DMS114 treated with DMSO at 0.1 percent for 48 hours (cell line): ENCODE data around the gene RANBP17.
"Not testable (repeated sequence)": the region's sequence is repeated elsewhere in the genome, so short reads cannot be mapped to it uniquely, and the experiment has no call there.

Experiments
- DNase-seq: peaks from one replicate; lab custom pipeline; 2025; ENCODE audit not compliant: unreplicated experiment; lab: John Stamatoyannopoulos, UW

RANBP17 gene

DNA sequence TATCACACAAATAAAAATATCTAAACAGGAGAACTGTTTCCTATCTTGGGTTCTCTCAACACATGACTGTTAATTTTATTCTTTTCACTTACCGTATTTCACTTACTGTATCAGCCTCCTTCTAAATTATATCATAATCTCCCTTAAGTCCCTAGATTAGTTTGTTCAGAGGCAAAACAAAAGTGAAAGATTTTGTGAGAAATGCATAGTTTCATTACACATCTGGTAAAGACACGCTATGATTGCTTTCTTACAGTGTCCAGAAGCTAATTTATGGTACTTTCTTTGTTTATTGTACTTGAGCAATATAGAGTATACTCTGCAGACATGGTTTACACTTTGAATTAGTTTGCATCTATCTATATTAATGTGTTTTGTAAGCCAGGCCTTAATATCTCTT, 287.5 kb downstream of the RANBP17 start:
- DNase-seq = no peak

DNA sequence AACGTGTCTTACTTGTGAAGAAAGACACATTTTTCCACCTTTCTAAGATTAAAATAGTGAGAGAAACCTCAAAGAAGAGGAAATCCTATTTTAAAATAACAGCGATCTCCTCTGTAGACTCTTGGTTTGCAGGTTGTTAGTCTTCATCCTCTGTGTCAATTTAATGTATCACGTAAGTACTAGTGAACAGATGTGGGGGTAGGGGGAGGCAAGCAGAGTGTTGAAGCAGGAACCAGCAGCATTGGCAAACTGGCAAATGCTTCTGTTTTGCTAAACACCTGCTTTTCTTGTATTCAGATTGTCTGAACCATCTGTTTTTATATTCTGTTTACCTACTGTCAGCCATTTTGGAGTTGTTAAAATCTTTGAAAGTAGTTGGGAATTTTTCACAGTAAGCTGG, 288.0 kb downstream of the RANBP17 start:
- DNase-seq = no peak

DNA sequence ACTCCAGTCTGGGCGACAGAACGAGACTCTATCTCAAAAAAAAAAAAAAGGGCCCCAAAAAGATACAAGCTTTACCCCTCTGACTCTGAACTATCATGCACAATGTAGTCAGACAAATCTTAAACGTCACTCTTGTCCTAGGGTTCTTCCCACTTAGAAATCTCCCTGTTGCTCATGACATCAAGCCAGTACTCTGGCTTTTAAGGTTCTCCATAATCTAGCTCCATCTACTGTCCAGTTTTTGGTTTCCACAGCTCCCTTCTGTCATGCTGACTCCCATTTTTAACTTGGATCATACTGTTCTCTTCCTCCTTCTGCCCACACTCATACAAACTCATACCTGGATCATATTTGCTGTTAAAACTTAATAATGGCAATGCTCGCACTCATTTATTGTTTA, 290.6 kb downstream of the RANBP17 start:
- peak; percentile 45 for DNase-seq

DNA sequence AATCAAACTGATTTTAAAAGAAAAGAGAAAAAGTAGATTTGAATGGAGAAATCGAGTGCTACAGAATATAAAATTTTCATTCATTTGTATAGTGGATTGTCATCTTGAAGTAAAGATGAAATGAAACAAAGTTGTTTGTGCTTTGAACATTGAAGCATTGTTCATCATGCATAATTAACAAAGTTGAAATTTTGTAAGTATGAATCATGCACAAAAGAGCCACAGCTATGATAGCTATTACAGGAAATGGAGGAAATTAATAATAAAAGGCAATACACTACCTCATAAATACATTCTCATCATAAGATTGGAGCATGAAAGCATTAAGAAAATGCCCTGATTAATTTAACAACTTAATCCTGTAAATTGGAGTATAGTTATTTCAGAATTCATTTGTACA, 293.8 kb downstream of the RANBP17 start:
- no peak for DNase-seq

DNA sequence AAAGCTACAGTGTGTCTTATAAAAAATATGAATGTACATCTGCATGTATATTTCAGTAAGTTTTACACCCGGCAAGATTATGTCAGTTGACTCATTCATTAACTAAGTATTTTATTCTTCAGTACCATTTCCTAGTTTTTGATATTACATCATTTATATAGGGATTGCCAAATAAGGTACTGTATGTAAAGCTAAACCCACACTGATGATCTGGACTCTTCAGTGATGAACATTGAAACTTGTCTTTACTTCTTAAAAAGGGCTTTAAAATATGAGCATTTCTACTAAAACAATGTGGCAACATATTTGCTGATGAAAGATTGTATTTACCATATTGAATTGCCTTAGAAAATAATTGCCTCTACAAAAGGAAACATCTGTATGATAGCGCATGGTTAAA, 295.5 kb downstream of the RANBP17 start:
- DNase-seq = no peak

DNA sequence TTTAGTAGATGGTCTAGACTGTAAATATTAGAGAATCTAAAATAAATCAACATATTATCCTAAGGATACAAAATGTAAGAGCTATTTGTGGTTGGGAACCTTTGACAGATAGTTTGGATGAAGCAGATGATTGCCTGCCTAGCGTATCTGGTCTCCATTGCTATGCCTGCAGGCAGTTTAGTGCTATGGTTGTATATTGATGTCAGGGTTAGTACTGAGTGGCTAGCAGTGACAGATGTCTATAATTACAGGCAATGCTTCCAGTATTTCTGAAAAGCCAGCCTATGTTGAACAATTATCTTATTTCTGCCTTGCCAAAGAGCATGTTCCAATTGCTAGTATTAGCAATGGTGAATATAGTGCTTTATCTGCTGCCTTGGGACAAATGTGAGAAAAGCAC, 296.0 kb downstream of the RANBP17 start:
- no peak for DNase-seq

DNA sequence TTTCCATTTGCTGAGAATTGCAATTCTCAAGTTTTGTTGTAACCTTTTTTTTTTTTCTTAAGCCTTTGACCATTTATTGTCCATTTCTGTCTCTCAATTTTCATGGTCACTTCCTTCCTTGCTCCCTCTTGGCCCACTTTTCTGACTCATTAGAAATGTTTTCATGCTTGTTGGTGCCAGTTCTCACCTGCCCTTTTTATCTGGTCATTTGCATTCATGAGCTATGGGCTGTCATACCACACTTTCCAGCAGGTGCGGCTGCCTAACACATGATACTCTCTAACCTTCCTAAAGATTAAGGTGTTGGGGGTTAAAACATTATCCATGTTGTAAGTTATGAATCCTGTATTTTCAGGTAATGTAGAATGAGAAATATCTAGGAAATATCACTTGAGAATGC, 296.8 kb downstream of the RANBP17 start:
- no peak for DNase-seq

DNA sequence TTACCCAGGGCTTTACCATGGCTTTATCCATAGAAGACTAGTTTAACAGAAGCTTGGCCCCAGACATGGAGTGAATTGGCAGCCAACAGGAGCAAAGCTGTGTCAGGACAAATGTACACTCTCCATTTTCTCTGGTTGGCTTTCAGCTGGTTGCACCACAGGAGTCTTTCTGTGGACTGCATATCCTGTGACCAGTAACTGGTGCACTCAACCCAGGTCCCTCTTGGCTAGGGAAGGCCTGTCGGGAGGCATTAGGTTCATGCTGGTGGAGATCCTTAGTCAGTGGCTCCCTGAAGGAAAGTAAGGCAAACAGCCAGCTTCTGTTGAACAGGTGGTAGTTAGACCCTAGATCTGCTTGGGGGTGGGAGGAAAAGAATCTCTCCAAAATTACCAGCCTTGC, 300.3 kb downstream of the RANBP17 start:
- DNase-seq = no peak

DNA sequence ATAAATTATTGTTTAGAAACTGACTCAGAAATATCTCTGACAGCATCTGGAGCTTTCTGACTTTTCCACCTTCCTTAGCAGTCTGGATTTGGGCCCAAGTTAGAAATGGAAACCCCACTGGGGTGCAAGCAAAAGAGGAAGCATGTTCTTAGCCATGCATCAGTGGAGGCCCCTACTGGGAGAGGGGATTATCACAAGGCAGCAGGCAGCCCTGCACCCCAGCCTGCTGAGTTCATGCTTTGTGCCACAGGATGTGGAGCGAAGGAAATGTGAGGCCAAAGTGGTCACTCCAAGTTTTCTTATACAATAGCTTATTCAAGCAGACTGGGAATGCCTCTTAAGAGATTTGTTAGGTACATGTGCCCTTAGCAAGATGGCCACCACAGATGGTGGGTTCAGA, 300.8 kb downstream of the RANBP17 start:
- DNase-seq = no peak

DNA sequence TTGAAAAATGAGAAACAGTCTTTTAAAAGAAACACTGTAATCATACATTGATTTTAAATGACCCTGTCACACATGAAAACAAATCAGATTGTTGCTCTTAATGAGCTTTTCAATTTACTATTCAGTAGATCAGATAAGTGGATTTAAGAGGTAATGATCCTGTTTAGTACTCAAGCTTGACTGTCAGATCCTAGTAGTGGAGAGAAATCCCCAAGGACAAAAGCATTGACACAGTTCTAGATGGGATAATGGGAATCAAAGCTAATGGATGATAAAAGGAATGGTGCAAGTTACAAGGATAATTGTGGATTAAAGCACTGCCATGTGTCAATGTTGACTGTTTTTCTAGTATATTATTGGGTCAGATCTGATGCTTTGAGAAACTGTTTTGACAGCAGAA, 304.9 kb downstream of the RANBP17 start:
- DNase-seq = no peak

DNA sequence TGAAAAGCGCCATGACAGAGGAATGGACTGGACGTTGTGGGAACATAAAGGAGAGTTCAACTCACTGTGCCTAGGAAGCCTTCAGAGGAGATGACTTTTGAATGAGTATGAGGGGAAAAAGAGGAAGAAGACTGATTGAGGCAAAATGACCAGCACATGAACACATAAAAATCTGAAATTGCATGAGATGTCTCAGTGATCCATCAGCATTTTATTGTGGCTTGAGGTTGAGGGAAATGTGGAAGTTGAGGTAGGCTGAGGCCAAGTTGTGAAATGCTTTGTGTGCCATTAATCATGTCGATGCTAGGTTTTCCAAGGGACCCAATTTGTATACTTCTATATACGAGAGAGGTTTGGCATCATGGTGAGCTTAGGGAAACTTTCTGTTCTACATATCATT, 306.4 kb downstream of the RANBP17 start:
- DNase-seq = no peak

DNA sequence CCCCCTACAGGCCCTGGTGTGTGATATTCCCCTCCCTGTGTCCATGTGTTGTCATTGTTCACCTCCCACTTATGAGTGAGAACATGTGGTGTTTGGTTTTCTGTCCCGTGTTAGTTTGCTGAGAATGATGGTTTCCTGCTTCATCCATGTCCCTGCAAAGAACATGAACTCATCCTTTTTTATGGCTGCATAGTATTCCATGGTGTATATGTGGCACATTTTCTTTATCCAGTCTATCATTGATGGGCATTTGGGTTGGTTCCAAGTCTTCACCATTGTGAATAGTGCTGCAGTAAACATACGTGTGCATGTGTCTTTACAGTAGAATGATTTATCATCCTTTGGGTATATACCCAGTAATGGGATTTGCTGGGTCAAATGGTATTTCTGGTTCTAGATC, 313.1 kb downstream of the RANBP17 start:
- not testable (repeated sequence) for DNase-seq

DNA sequence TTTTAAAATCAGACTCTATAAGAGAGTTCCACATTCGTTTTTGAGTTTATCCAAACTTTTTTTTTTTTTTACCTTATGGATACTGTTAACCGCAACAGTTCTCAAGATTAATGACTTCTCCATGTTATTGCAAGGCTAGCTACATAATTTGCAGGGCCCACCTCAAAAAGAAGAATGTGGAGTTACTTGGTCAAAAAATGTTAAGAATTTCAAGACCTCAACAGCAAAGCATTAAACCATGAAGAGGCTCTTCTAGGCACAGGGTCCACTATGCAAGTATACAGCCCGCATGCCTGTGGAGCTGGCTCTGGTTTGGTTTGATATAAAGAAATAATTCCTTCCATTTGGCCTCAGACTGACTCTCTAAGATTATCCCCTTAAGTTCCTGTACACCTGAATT, 313.9 kb downstream of the RANBP17 start:
- no peak for DNase-seq

DNA sequence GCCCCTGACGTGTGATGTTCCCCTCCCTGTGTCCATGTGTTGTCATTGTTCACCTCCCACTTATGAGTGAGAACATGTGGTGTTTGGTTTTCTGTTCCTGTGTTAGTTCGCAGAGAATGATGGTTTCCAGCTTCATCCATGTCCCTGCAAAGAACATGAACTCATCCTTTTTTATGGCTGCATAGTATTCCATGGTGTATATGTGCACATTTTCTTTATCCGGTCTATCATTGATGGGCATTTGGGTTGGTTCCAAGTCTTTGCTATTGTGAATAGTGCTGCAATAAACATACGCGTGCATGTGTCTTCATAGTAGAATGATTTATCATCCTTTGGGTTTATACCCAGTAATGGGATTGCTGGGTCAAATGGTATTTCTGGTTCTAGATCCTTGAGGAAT, 316.4 kb downstream of the RANBP17 start:
- not testable (repeated sequence) for DNase-seq

DNA sequence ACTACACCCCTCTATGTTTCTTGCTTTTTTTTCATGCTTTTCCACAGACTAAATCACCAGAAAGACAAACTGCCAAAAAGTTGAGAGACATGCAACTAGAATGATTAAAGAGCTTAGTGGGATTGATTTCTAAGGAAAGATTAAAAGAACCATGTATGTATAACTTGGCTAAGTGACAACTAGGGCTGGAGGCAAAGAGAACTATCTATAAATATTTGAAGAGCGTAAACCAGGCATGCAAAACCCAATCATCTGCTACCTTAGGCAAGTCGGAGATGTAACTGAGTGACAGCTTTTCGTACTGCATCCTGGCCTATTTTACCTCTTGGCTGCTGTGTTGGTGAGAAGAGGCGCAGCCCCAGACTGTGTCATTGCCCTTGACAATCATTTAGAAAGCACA, 326.2 kb downstream of the RANBP17 start:
- no peak for DNase-seq

DNA sequence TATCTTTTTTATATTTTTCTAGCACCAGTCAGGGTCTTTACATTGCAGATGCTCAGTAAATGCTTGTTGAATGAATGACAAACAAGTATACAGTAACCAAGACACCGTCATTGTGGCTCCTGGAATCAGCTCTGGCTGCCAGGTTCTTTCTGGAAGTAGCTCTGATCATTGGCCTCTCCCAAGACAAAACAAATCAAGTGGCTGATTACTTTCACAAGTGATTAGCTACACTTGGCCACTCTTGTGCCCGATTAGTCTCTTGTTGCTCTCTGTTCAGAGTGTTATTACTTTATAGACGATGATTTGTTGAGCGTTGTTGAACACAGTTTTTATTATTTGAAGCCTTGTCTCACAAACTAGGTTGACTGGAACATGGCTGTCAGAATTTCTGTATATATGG, 327.6 kb downstream of the RANBP17 start:
- DNase-seq = no peak

DNA sequence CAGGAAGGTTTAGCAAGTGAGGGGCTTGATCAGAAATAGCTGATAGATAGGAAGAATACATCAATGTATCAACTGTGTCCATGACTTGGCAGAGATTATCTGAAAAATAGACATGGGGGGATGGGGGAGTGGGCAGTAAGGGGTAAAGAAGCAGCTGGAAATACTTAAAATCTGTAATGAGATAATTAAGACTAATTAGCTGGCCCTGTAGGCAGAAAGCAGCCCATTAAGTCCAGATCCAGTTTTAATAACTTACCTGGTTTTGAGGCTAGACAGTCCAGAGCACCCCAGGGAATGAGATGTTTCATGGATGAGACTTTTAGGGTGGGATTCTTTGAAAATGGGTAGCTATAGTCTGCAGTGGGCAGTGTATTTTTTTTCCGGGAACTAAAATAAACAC, 330.3 kb downstream of the RANBP17 start:
- DNase-seq = no peak

DNA sequence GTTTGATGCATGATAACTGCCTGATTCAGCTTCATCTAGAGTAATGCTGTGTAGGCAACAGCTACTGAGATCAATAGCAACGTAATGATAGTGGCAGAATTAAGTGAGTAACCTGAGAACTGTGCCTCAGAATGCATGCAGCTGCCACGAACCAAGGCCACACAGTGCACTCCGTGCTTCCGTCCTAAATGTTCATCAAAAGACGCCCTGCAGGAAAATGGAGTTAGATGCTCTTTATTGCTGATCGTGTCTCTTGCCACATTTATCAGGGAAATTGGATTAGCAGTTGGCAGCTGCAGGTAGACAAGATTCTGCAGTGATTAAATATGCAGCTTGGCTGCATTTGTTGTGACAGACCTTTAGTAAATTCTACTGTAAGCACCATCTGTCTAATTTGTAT, 339.5 kb downstream of the RANBP17 start:
- DNase-seq = no peak

DNA sequence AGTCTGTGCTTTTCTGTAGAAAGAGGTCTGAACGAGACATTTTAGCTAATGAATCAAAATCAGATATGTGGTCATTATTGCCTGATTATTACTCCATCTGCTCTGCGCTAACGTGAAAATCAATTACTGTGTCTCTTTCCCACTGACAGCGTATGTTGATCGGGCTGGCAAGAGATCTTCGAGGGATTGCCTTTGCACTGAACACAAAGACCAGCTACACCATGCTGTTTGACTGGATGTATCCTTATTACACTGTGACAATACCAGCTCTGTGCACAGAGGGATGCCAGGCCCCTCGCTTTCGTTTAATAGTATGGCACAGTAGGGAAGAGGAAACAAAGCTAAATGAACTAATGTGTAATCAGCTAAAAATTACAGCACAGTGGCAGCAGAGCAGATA, 343.6 kb downstream of the RANBP17 start:
- no peak for DNase-seq

DNA sequence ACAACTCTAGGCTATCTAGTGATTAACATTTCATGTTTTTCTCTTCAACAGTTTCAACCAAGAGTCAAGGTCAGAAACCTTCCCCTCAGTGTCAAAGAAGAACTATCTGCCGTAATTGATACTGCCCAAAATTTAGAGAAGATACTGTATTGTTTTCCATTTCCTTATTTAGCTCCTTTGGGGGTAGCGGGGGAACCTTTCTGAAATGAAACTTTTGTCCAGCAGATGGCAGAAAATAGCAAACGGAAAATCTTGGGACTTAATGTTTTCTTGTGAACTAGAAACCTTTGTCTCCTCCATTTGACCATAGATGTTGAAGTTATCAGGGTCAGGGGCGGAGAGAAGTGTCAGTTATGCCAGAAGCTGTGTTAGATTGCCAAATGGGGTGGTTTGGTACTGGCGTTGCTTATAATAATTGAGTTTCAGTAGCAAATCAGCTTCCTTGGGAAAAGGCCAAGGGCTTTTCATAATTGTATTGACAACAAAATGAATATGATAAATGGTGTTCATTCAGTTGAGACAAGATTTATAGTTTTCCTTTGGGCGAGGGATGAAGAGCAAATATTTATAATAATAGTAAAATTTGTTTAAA, 345.5 kb downstream of the RANBP17 start:
- DNase-seq = peak; percentile 40

DNA sequence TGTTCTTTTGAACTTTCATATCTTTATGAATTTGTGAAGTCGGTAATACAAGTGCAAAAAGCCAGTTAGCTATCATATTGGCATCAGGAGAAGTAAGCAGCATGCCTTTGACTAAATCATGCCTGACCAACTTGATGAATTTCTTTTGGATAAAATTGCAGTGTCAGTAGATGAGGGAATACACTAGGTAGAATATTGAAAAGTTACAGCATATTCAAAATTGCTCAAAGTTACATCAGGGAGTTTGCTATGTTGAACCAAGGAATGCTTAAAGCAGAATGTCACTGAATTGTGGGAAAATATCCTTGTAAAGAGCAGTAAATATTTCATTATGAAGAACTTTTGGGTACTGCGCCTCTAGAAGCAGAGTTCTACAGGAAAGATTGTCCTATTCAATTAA, 360.1 kb downstream of the RANBP17 start:
- DNase-seq = no peak

DNA sequence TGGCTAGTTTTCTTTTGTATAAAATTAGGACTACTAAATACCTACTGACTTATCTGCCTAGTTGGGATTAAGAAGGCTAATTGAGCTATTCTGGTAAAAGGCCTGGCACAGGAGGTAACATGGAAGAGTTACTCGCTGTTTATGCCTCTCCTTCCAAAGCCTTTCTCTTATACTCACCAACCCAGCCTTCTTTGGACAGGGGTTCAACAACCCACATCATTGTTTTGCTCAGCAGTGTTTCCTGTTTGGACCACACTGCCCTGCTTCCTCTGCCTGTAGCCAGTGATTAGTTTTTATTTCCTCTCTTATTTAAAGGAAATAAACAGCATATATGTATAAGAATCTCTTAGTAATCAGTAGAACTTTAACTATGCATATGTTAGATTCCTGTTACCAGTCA, 362.1 kb downstream of the RANBP17 start:
- no peak for DNase-seq

DNA sequence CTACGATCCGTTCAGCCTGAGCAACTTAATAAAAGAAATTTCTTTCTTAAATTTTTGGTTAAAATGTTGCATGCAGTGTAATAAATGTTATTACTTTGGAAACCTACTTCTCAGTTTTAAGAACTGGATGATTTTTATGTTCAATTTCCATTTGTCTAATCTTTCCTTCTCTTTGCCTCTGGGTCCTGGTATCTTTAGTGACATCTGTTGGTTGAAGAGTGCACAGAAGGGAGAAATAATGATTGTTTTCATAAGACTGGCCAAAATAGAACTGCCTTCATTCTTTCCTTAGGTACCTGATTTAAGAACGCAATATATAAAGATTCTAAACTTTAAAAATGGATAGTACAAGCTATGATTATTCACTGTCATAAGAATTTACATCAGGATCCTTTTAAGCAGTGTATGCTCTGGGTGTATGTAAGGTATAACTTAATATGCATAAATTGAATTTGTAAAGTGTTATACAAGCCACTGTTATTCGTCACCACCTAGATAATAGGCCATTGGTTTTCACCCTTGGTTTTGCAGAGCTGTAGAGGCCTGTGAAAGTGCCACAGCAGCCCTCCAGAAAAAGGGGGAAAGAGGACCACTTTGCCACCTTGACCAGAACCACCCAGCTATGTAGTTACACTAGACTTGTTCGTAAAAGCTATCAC, 364.4 kb downstream of the RANBP17 start:
- peak; percentile 7 for DNase-seq
